GM12874 (cell line): Measurements from ENCODE around the gene STUM.

Experiments
- TF ChIP-seq, protein P1 (sequence below): IDR thresholded peaks from 2 replicates; pipeline ENCODE4 v1.5.1; 2011; ENCODE audit warnings: low read depth, mild to moderate bottlenecking, control low read depth, low read length, moderate library complexity; ENCODE audit not compliant: insufficient read depth

STUM gene

DNA sequence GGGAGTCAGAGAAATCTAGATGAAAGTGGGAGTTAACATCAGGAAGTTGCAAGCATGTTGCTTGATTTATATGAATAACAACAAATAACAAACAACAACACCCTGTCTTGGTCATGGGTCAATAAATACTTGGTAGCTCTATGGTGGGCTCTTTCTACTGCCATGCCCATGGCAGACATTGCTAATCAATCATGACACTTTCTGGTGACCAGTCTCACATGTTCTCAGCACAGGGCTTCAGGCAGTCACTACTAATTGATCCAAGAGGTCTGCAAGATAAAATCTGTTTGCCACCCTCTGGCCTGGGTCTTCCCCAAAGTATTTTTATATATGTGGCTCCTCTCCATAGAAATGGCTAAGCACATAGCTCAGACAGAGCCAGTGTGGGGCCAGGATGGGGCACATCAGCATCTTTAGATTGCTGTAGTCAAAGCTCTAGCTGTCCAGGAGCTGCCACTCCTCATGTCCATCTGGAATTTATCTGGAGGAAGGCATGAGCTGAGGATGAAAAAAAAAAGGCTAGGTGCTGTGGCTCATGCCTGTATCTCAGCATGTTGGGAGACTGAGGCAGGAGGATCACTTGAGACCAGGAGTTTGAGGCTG, 51.2 kb downstream of the STUM start:
- TF ChIP-seq, protein P1, sequence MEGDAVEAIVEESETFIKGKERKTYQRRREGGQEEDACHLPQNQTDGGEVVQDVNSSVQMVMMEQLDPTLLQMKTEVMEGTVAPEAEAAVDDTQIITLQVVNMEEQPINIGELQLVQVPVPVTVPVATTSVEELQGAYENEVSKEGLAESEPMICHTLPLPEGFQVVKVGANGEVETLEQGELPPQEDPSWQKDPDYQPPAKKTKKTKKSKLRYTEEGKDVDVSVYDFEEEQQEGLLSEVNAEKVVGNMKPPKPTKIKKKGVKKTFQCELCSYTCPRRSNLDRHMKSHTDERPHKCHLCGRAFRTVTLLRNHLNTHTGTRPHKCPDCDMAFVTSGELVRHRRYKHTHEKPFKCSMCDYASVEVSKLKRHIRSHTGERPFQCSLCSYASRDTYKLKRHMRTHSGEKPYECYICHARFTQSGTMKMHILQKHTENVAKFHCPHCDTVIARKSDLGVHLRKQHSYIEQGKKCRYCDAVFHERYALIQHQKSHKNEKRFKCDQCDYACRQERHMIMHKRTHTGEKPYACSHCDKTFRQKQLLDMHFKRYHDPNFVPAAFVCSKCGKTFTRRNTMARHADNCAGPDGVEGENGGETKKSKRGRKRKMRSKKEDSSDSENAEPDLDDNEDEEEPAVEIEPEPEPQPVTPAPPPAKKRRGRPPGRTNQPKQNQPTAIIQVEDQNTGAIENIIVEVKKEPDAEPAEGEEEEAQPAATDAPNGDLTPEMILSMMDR: no peak

DNA sequence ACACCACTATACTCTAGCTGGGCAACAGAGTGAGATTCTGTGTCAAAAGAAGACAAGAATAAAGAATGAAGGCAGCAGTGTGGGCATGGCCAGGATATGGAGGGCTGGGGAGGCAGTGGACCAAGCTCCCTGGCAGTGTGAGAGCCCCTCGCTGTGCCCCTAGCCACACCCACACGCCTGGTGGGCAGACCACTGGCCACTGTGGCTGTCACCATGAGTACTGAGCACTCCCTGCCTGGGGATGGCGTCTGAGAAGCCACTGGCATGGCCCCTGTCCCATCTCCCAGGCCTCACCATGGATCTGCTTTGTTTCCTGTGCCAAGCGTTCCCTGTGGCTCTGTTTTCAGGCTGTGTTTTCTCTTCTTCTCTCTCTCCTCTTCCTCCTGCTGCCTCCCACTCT, 51.7 kb downstream of the STUM start:
- TF ChIP-seq, protein P1: no peak

DNA sequence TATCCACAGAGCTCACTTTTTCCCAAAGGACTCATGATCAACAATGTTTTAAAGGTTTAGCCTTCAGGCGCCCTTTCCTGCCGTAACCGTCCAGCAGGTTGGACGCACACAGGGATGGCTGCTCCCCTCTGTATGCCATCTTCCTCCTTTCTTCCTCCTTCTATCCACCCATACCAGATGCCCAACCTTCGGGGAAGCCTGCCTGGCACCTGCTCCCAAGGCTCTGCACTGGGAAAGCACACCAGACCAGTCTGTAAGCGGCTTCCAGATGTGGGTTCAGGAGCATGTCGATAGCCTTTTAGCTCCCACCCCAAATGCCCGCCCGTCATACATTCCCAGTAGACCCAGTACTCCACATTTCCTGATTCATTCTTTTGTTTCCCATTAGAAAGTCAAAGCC, 52.9 kb downstream of the STUM start:
- TF ChIP-seq, protein P1: no peak

GRCh38 chr1:226602186-226603021, 53.8 kb downstream of the STUM start:
- TF ChIP-seq, protein P1: no peak

DNA sequence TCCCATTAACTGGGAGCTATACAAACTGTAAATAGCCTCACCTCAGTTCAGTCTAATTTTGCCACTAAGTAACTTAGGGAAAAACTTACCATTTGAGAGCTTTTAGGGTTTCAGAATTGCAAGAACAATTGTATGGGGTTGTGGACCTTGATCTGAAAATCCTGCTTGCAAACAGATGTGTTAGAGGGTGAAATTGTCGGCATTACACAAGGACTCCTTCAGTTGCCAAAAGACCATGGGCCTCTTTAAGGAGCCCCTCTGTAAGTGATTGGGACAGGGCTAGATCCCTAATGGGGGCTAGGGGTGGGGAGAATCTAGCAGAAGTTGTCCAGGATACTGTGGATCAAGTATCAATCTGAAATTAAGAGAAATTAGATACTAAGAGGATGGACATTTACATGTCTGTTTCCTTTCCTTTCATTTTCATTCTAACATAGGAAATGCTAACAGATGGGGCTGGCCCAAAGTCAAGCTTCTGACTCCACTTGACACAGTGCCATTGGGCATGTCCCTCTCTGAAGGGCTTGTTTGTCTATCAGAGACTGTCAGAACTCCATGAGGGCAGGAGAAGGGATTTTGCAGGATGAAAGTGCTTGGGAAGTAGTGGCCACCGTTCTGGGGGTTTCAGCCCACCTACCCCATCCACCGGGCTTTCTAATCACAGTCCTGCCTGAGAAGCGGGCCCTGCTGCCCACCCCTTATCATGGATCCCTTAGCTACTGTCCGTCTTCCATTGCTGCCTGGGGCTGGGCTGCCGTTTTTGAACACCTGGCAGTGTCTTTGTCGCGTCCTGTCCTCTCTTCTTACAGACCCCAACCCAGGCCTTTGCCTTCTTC, 54.7 kb downstream of the STUM start:
- TF ChIP-seq, protein P1: no peak

GRCh38 chr1:226603858-226604559, 55.4 kb downstream of the STUM start:
- TF ChIP-seq, protein P1: no peak
